CD4-positive, alpha-beta T cell treated with Interferon gamma for 1 hour (primary cell): ENCODE measurements around the gene MBIP.

Experiments
- DNase-seq: peaks from one replicate; pipeline ENCODE4 v3.0.0-alpha.2; 2020

The MBIP gene

GRCh38 chr14:36313206-36313605, 7.2 kb downstream of the MBIP start:
- no peak for DNase-seq

GRCh38 chr14:36306836-36307235, 13.6 kb downstream of the MBIP start:
- DNase-seq: no peak

- DNase-seq: no peak
Observed at GRCh38 chr14:36304895-36305294, 15.5 kb downstream of the MBIP start.

- DNase-seq: no peak
Observed at GRCh38 chr14:36303960-36304359, 16.5 kb downstream of the MBIP start.

- DNase-seq: no peak
Observed at GRCh38 chr14:36302823-36303222, 17.6 kb downstream of the MBIP start.

- no peak for DNase-seq
Observed at GRCh38 chr14:36301159-36301558, 19.3 kb downstream of the MBIP start.

GRCh38 chr14:36300337-36300736, 20.1 kb downstream of the MBIP start:
- no peak for DNase-seq

- no peak for DNase-seq
Observed at GRCh38 chr14:36295642-36296627, 24.5 kb downstream of the MBIP start.

- DNase-seq: no peak
Observed at GRCh38 chr14:36294543-36294942, 25.9 kb downstream of the MBIP start.

GRCh38 chr14:36293824-36294223, 26.6 kb downstream of the MBIP start:
- DNase-seq: no peak

- DNase-seq: no peak
Observed at GRCh38 chr14:36289954-36290353, 30.5 kb downstream of the MBIP start.

- DNase-seq: no peak
Observed at GRCh38 chr14:36288496-36288895, 31.9 kb downstream of the MBIP start.

- DNase-seq: no peak
Observed at GRCh38 chr14:36284971-36285595, 35.4 kb downstream of the MBIP start.

- no peak for DNase-seq
Observed at GRCh38 chr14:36281309-36281708, 39.1 kb downstream of the MBIP start.

GRCh38 chr14:36279306-36280190, 40.9 kb downstream of the MBIP start:
- no peak for DNase-seq

GRCh38 chr14:36275741-36276140, 44.7 kb downstream of the MBIP start:
- DNase-seq: no peak

- no peak for DNase-seq
Observed at GRCh38 chr14:36271939-36272907, 48.2 kb downstream of the MBIP start.

GRCh38 chr14:36271222-36271621, 49.2 kb downstream of the MBIP start:
- no peak for DNase-seq

GRCh38 chr14:36270191-36270590, 50.2 kb downstream of the MBIP start:
- no peak for DNase-seq

GRCh38 chr14:36268121-36268520, 52.3 kb downstream of the MBIP start:
- DNase-seq: no peak

- no peak for DNase-seq
Observed at GRCh38 chr14:36264595-36264994, 55.8 kb downstream of the MBIP start.

GRCh38 chr14:36264107-36264506, 56.3 kb downstream of the MBIP start:
- no peak for DNase-seq
